Measurements from ENCODE around the gene MEX3D.

The MEX3D gene

GRCh38 chr19:1592755-1593500, 24.8 kb upstream of the MEX3D start, which contains the start of gene MBD3:
Gene MBD3, minus strand, starts transcription at chr19:1592865. Its CDS starts 234 bp downstream, at chr19:1592631.
- DNase-seq, result peak; percentile 57

- DNase-seq, result no peak
Measured at GRCh38 chr19:1592024-1592754, 24.1 kb upstream of the MEX3D start.

GRCh38 chr19:1591421-1592023, 23.4 kb upstream of the MEX3D start:
- no peak for DNase-seq

GRCh38 chr19:1590641-1591397, 22.7 kb upstream of the MEX3D start:
- no peak for DNase-seq

GRCh38 chr19:1587872-1588271, 19.7 kb upstream of the MEX3D start:
- DNase-seq, result no peak

GRCh38 chr19:1585243-1585580, 17.1 kb upstream of the MEX3D start:
- DNase-seq, result no peak

GRCh38 chr19:1584500-1585242, 16.5 kb upstream of the MEX3D start:
- no peak for DNase-seq

GRCh38 chr19:1582201-1582600, 14.1 kb upstream of the MEX3D start:
- no peak for DNase-seq

GRCh38 chr19:1580957-1581356, 12.8 kb upstream of the MEX3D start:
- no peak for DNase-seq

GRCh38 chr19:1580382-1580781, 12.3 kb upstream of the MEX3D start:
- no peak for DNase-seq

- DNase-seq, result no peak
Measured at GRCh38 chr19:1579222-1579621, 11.1 kb upstream of the MEX3D start.

GRCh38 chr19:1577929-1578618, 9.9 kb upstream of the MEX3D start:
- DNase-seq, result no peak

- no peak for DNase-seq
Measured at GRCh38 chr19:1577090-1577928, 9.2 kb upstream of the MEX3D start.

GRCh38 chr19:1576242-1577089, 8.3 kb upstream of the MEX3D start:
- DNase-seq, result no peak

- DNase-seq, result no peak
Measured at GRCh38 chr19:1575323-1576241, 7.5 kb upstream of the MEX3D start.

GRCh38 chr19:1574354-1575136, 6.4 kb upstream of the MEX3D start:
- no peak for DNase-seq

- no peak for DNase-seq
Measured at GRCh38 chr19:1572795-1573194, 4.7 kb upstream of the MEX3D start.

- DNase-seq, result no peak
Measured at GRCh38 chr19:1571358-1571757, 3.2 kb upstream of the MEX3D start.
